OCI-LY7 (cell line): ENCODE data around the gene PROM2.

Experiments used
- EZH2phosphoT487 ChIP-seq: fragments of 200-600 bp; sonication (generic); IDR thresholded peaks from 2 replicates; pipeline ENCODE4 v1.6.1; 2018; ENCODE audit warnings: low read depth, borderline replicate concordance, mild to moderate bottlenecking, mixed run types, antibody characterized with exemption, low read length, moderate library complexity, mixed read lengths
- TF ChIP-seq, protein P1 (sequence below): fragments of 200-600 bp; sonication (generic); conservative IDR thresholded peaks from 2 replicates; pipeline ENCODE4 v1.5.1; 2014; ENCODE audit warnings: mild to moderate bottlenecking, antibody characterized with exemption, low read length, moderate library complexity, mixed read lengths

- TF ChIP-seq, protein P1, sequence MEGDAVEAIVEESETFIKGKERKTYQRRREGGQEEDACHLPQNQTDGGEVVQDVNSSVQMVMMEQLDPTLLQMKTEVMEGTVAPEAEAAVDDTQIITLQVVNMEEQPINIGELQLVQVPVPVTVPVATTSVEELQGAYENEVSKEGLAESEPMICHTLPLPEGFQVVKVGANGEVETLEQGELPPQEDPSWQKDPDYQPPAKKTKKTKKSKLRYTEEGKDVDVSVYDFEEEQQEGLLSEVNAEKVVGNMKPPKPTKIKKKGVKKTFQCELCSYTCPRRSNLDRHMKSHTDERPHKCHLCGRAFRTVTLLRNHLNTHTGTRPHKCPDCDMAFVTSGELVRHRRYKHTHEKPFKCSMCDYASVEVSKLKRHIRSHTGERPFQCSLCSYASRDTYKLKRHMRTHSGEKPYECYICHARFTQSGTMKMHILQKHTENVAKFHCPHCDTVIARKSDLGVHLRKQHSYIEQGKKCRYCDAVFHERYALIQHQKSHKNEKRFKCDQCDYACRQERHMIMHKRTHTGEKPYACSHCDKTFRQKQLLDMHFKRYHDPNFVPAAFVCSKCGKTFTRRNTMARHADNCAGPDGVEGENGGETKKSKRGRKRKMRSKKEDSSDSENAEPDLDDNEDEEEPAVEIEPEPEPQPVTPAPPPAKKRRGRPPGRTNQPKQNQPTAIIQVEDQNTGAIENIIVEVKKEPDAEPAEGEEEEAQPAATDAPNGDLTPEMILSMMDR: no peak
- no peak for TF ChIP-seq EZH2phosphoT487
These were observed 15.0 kb downstream of the PROM2 start for GRCh38 chr2:95289253-95289652.
